AG04450 (cell line): Measurements from ENCODE around the gene ARHGAP26. TPM values are rescaled to one million over a fixed set of nuclear protein-coding genes. Genes with fewer than 3 reads are reported as not detected.

ENCODE experiments used
- CTCF ChIA-PET: fragments of 300-600, 350-600 bp; formaldehyde crosslinking; extraction: SDS; loops from one replicate; lab custom pipeline; 2022; ENCODE audit warnings: antibody characterized with exemption, inconsistent platforms; lab: Charles Lee
- POLR2A ChIA-PET: fragments of 350-600 bp; formaldehyde crosslinking; extraction: SDS; loops from one replicate; lab custom pipeline; 2021; ENCODE audit warnings: antibody characterized with exemption, inconsistent platforms; lab: Yijun Ruan, JAX
- DNase-seq: peaks from one replicate; pipeline ENCODE4 v3.0.0-alpha.2; 2011; ENCODE audit warnings: low read depth, low spot score
- H3K27ac ChIP-seq: one replicate; pipeline ENCODE4 v1.5.1; 2012; ENCODE audit warnings: low read depth, low read length, control low read depth
- H3K27me3 ChIP-seq: one replicate; pipeline ENCODE4 v1.6.0; 2012; ENCODE audit warnings: low read length; ENCODE audit not compliant: control insufficient read depth, insufficient read depth
- H3K4me3 ChIP-seq: 2 replicates; pipeline ENCODE4 v1.5.1; 2011; ENCODE audit warnings: mild to moderate bottlenecking, low read depth, low read length, control low read depth
- H3K9me3 ChIP-seq: 2 replicates; pipeline ENCODE4 v1.5.1; 2012; ENCODE audit warnings: low read length; ENCODE audit not compliant: control insufficient read depth, insufficient read depth
- CTCF ChIP-seq: IDR thresholded peaks from 2 replicates; pipeline ENCODE4 v1.5.1; 2011; ENCODE audit warnings: low read depth, low read length, control low read depth, inconsistent platforms
- polyA plus RNA-seq: library from polyadenylated mRNA; depleted of rRNA; stranded (reverse); fragments of >200 nt; gene quantifications from 2 replicates; pipeline ENCODE4 v1.2.3, GENCODE V29; 2011

Gene ARHGAP26
- polyA plus RNA-seq, 1 experiment: 0.56 TPM

GRCh38 chr5:143154510-143155370, 384.6 kb downstream of the ARHGAP26 start:
- Histone ChIP-seq H3K9me3 (no peaks in the 10 kb centered on the region), H3K27me3 (no peaks in the 10 kb centered on the region), H3K27ac (peak overlapping the region; percentile 80), H3K4me3 (no peak overlapping the region)
- DNase-seq: no peak
- TF ChIP-seq CTCF: no peak
- ChIA-PET POLR2A (no interaction called here), CTCF (interaction anchor here (0.6 to 1.2 kb wide), 3 partner anchors 14 to 442 kb away, joined by 3 read pairs; no protein-coding TSS in a partner anchor)

GRCh38 chr5:143155455-143155854, 385.3 kb downstream of the ARHGAP26 start:
- H3K27ac ChIP-seq: no peak overlapping the region
- 0 out of 2 replicates have a peak, but pooled peaks have one; percentile 14 for TF ChIP-seq CTCF
- H3K4me3 ChIP-seq: no peak overlapping the region
- no peaks in the 10 kb centered on the region for H3K27me3 ChIP-seq
- POLR2A ChIA-PET: no interaction called here
- CTCF ChIA-PET: interaction anchor here (0.9 to 1.2 kb wide), 2 partner anchors 13 to 442 kb away, joined by 3 read pairs; no protein-coding TSS in a partner anchor
- H3K9me3 ChIP-seq: no peaks in the 10 kb centered on the region
- DNase-seq: no peak

- no peak for DNase-seq
Observed at GRCh38 chr5:143156086-143156485, 385.9 kb downstream of the ARHGAP26 start.

GRCh38 chr5:143156572-143156971, 386.4 kb downstream of the ARHGAP26 start:
- CTCF ChIA-PET: no interaction called here

More at GRCh38 chr5:143156086-143156485, 385.9 kb downstream of the ARHGAP26 start:
- no peaks in the 10 kb centered on the region for H3K27me3 ChIP-seq
- no peak for TF ChIP-seq CTCF
- H3K9me3 ChIP-seq: no peaks in the 10 kb centered on the region
- ChIA-PET POLR2A (no interaction called here), CTCF (interaction anchor here (0.9 kb wide), 1 partner anchor 13 kb away, joined by 3 read pairs; no protein-coding TSS in a partner anchor)
- no peak overlapping the region for H3K4me3 ChIP-seq
- H3K27ac ChIP-seq: no peak overlapping the region

More at GRCh38 chr5:143156572-143156971, 386.4 kb downstream of the ARHGAP26 start:
- no peak for DNase-seq
- Histone ChIP-seq H3K9me3 (no peaks in the 10 kb centered on the region), H3K27ac (no peak overlapping the region), H3K27me3 (no peaks in the 10 kb centered on the region), H3K4me3 (no peak overlapping the region)
- POLR2A ChIA-PET: no interaction called here
- TF ChIP-seq CTCF: no peak
